ENCODE results near the gene ZNF280A. TPM values are rescaled to one million over a fixed set of nuclear protein-coding genes. Genes with fewer than 3 reads are reported as not detected.

The ZNF280A gene
- total and polyA plus RNA-seq, 2 donors (not counting 3 experiments of a cell fraction or from before 2014, with no cell fraction given), result 0.15 TPM; not detected in 1

DNA sequence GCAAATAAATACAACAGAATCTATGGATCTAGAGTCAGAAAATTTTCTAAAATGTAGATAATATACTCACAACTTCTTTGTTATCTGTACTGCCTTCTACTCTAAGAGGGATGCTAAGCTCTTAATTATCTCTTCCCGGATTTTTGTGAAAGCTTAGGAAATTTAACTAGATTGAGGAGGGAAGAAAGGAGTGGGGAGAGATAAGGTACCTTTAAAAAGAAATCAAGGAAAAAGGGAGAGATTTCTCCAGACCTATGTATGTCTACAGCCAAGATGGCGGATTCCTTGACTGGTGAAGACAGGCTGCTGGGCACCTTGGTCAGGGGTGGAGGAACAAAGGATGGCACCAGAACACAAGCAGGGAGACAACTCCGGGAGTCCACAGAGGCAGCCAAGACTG, 34.5 kb downstream of the ZNF280A start:
- H3K9ac ChIP-seq (replicated peaks; ENCODE audit: extremely low read depth, insufficient read depth, low read length), result no peak overlapping the region
- no peaks in the 10 kb centered on the region for H4K20me1 ChIP-seq (replicated peaks; ENCODE audit: control insufficient read depth, extremely low read depth, insufficient read depth, low read length)
- H3K4me1 ChIP-seq (ENCODE audit: control insufficient read depth, extremely low read depth, insufficient read depth, low read length), result no peaks in the 10 kb centered on the region
- no peak overlapping the region for H3K4me3 ChIP-seq (replicated peaks in 1 of 3; ENCODE audit: insufficient read depth in 1 of 3, low read depth in 1 of 3, low read length in 3 of 3)
- H3K9me3 ChIP-seq (replicated peaks; ENCODE audit: control insufficient read depth, insufficient read depth, low read length), result no peaks in the 10 kb centered on the region
- FAIRE-seq (no peak), DNase-seq (ENCODE audit: low read depth, low spot score) (no peak)
- H3K4me2 ChIP-seq (ENCODE audit: insufficient read depth, low read length), result no peak overlapping the region
- no peak overlapping the region for H3K27ac ChIP-seq (ENCODE audit: insufficient read depth, low read depth, low read length)
- no TSS peak for BruUV-seq (replicated peaks)
- H3K36me3 ChIP-seq (ENCODE audit: control insufficient read depth in 2 of 2, extremely low read depth in 1 of 2, insufficient read depth in 2 of 2, low read length in 2 of 2), result peaks cover 3 to 4% of the 10 kb centered on the region in 2 experiments
- H3K9me1 ChIP-seq (replicated peaks; ENCODE audit: control insufficient read depth, extremely low read depth, insufficient read depth, low read length), result no peaks in the 10 kb centered on the region
- H2AFZ ChIP-seq (ENCODE audit: low read depth, low read length), result no peak overlapping the region
- no peaks in the 10 kb centered on the region for H3K79me2 ChIP-seq (ENCODE audit: control insufficient read depth, insufficient read depth, low read length)
- no peaks in the 10 kb centered on the region for H3K27me3 ChIP-seq (ENCODE audit: control insufficient read depth in 2 of 2, insufficient read depth in 2 of 2, low read length in 2 of 2)
- ChIA-PET CTCF (interaction anchor here (1.6 kb wide), 1 partner anchor 22 kb away, joined by 4 read pairs; no protein-coding TSS in a partner anchor), POLR2A (no interaction called here)
- TF ChIP-seq GATA2 (IDR thresholded peaks at IDR 0.05; ENCODE audit: insufficient read depth, insufficient read length, low read depth, low read length), result no peak
- TF ChIP-seq, protein P1, sequence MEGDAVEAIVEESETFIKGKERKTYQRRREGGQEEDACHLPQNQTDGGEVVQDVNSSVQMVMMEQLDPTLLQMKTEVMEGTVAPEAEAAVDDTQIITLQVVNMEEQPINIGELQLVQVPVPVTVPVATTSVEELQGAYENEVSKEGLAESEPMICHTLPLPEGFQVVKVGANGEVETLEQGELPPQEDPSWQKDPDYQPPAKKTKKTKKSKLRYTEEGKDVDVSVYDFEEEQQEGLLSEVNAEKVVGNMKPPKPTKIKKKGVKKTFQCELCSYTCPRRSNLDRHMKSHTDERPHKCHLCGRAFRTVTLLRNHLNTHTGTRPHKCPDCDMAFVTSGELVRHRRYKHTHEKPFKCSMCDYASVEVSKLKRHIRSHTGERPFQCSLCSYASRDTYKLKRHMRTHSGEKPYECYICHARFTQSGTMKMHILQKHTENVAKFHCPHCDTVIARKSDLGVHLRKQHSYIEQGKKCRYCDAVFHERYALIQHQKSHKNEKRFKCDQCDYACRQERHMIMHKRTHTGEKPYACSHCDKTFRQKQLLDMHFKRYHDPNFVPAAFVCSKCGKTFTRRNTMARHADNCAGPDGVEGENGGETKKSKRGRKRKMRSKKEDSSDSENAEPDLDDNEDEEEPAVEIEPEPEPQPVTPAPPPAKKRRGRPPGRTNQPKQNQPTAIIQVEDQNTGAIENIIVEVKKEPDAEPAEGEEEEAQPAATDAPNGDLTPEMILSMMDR (IDR thresholded peaks at IDR 0.05; ENCODE audit: extremely low read depth in 1 of 2, insufficient read depth in 1 of 2, low read depth in 1 of 2, low read length in 2 of 2), result no peak
- TF ChIP-seq POLR2AphosphoS5 (IDR thresholded peaks at IDR 0.05; ENCODE audit: insufficient read depth, low read depth, low read length), result no peak
- no peak for TF ChIP-seq JUN (IDR thresholded peaks at IDR 0.05; ENCODE audit: borderline replicate concordance, insufficient read depth, insufficient read length, low read depth)
- TF ChIP-seq MYC (IDR thresholded peaks at IDR 0.05; ENCODE audit: low read depth, low read length), result no peak
- TF ChIP-seq, protein P2, sequence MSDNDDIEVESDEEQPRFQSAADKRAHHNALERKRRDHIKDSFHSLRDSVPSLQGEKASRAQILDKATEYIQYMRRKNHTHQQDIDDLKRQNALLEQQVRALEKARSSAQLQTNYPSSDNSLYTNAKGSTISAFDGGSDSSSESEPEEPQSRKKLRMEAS (IDR thresholded peaks at IDR 0.05; ENCODE audit: insufficient read depth, insufficient read length), result no peak
- no peak for TF ChIP-seq FOS (IDR thresholded peaks at IDR 0.05; ENCODE audit: borderline replicate concordance, insufficient read depth, low read length)
- no peak for TF ChIP-seq POLR2A (IDR thresholded peaks at IDR 0.05; ENCODE audit: low read depth, low read length)
- no peak for TF ChIP-seq EZH2 (IDR thresholded peaks at IDR 0.05; ENCODE audit: borderline replicate concordance, low read depth, low read length, severe bottlenecking)
- intact Hi-C loops (cut with micrococcal nuclease) (no loop called here), dilution Hi-C loops (cut with MboI; ENCODE audit: extremely low pct_ligation_motif_present, low sequenced_read_pairs) (no loop called here)
